BE2C (cell line): Measurements from ENCODE around the gene FBXO38.
"Not testable (repeated sequence)": the region's sequence is repeated elsewhere in the genome, so short reads cannot be mapped to it uniquely, and the experiment has no call there.

ENCODE experiments used
- DNase-seq: peaks from one replicate; pipeline ENCODE4 v3.0.0-alpha.2; 2020
- H3K27me3 ChIP-seq: fragments of 250-450 bp; sonication (Bioruptor Pico); 2 replicates; pipeline ENCODE4 v1.5.1; 2020; ENCODE audit warnings: mild to moderate bottlenecking
- H3K36me3 ChIP-seq: fragments of 250-450 bp; sonication (Bioruptor Pico); 2 replicates; pipeline ENCODE4 v1.5.1; 2020; ENCODE audit warnings: mild to moderate bottlenecking
- H3K4me1 ChIP-seq: fragments of 250-450 bp; sonication (Bioruptor Pico); 2 replicates; pipeline ENCODE4 v1.5.1; 2020
- H3K4me3 ChIP-seq: 2 replicates; pipeline ENCODE4 v1.5.1; 2011; ENCODE audit warnings: low read depth, low read length
- H3K9me3 ChIP-seq: fragments of 250-450 bp; sonication (Bioruptor Pico); 2 replicates; pipeline ENCODE4 v1.5.1; 2020
- CTCF ChIP-seq: IDR thresholded peaks from 2 replicates; pipeline ENCODE4 v1.5.1; 2012; ENCODE audit warnings: mild to moderate bottlenecking, low read depth, low read length

Gene FBXO38

GRCh38 chr5:148459669-148460068 is 75.9 kb downstream of the FBXO38 start:
- Histone ChIP-seq H3K36me3 (no peaks in the 10 kb centered on the region), H3K4me1 (no peaks in the 10 kb centered on the region), H3K4me3 (no peak overlapping the region), H3K27me3 (no peaks in the 10 kb centered on the region), H3K9me3 (no peaks in the 10 kb centered on the region)
- DNase-seq: no peak
- TF ChIP-seq CTCF: no peak

DNA sequence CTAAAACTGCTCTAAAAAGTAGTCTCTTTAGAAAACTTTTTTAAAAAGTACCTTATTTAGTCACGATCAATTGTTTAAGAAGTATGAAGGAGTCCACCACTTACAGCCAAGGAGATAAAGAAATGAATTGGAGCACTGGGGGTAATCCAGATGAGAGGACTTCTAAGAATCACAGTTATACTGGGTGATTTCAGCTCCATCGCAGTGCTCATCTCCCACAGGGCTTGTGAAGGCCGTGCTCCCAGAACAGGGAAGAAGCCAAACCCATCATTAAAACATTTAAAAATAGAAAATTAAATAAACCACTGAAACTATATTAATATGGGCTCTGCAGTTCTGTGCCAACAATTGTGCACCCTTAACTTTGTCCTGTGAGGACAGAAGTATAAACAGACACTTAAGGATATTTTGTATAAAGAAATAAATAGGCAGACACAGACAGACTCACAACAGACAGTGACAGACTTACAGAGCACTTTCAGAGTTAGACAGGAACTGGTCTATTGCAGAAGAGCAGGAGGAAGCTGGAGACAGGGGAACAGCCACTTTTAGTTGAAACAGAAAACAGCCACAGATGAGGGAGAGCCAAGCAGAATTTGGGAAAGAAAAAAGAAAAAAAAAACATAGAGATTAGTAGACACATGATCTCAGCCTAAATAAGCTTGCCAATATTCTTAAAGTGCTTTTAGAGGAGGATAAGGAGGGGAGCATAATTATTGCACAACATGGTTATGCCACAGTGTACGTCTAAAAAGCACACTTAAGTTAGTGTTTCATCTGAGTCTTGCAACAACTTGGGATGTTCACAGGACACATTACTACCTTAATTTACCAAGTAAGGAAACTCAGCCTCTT is 81.8 kb downstream of the FBXO38 start:
- no peaks in the 10 kb centered on the region for H3K9me3 ChIP-seq
- no peak for DNase-seq
- H3K27me3 ChIP-seq: no peaks in the 10 kb centered on the region
- H3K4me1 ChIP-seq: no peaks in the 10 kb centered on the region
- no peak for TF ChIP-seq CTCF
- no peaks in the 10 kb centered on the region for H3K36me3 ChIP-seq
- no peak overlapping the region for H3K4me3 ChIP-seq

- Histone ChIP-seq H3K36me3 (no peaks in the 10 kb centered on the region), H3K27me3 (no peaks in the 10 kb centered on the region), H3K9me3 (no peaks in the 10 kb centered on the region), H3K4me1 (no peaks in the 10 kb centered on the region), H3K4me3 (no peak overlapping the region)
- TF ChIP-seq CTCF: no peak
- no peak for DNase-seq
These were observed 82.5 kb downstream of the FBXO38 start for GRCh38 chr5:148466236-148466580.

- DNase-seq: no peak
- H3K4me3 ChIP-seq: no peak overlapping the region
- no peaks in the 10 kb centered on the region for H3K36me3 ChIP-seq
- no peak for TF ChIP-seq CTCF
- no peaks in the 10 kb centered on the region for H3K9me3 ChIP-seq
- no peaks in the 10 kb centered on the region for H3K4me1 ChIP-seq
- no peaks in the 10 kb centered on the region for H3K27me3 ChIP-seq
These were observed 84.2 kb downstream of the FBXO38 start for GRCh38 chr5:148467958-148468357.

GRCh38 chr5:148468746-148469145 is 85.0 kb downstream of the FBXO38 start:
- not testable (repeated sequence) for H3K27me3 ChIP-seq, H3K4me3 ChIP-seq, H3K4me1 ChIP-seq, H3K9me3 ChIP-seq, H3K36me3 ChIP-seq, DNase-seq

- Histone ChIP-seq H3K27me3 (no peaks in the 10 kb centered on the region), H3K4me1 (peaks cover 3% of the 10 kb centered on the region; the same call in 1 of the 2 replicates), H3K9me3 (no peaks in the 10 kb centered on the region), H3K4me3 (no peak overlapping the region), H3K36me3 (no peaks in the 10 kb centered on the region)
- DNase-seq: no peak
- TF ChIP-seq CTCF: no peak
These were observed 85.8 kb downstream of the FBXO38 start for GRCh38 chr5:148469501-148469935.
